ENCODE measurements around the gene FAM124B.
A peak's percentile ranks its signal among the peaks of the same experiment; 100 is the strongest.

Gene FAM124B

GRCh38 chr2:224444783-224445182 is 42.9 kb upstream of the FAM124B start:
- H3K9me3 ChIP-seq (ENCODE audit: low read length): no peaks in the 10 kb centered on the region
- TF ChIP-seq EZH2 (IDR thresholded peaks at IDR 0.05; ENCODE audit: borderline replicate concordance, low read length) (no peak), CTCF (IDR thresholded peaks at IDR 0.05; ENCODE audit: low read length) (no peak)
- H3K79me2 ChIP-seq (ENCODE audit: insufficient read depth, low read length): no peaks in the 10 kb centered on the region
- H3K27ac ChIP-seq (ENCODE audit: low read depth, low read length, poor library complexity, severe bottlenecking): no peak overlapping the region
- no peak overlapping the region for H2AFZ ChIP-seq (ENCODE audit: low read length)
- H3K4me1 ChIP-seq (ENCODE audit: insufficient read depth, low read length, severe bottlenecking): peaks cover 12% of the 10 kb centered on the region
- H3K36me3 ChIP-seq (ENCODE audit: insufficient read depth, low read length): no peaks in the 10 kb centered on the region
- H4K20me1 ChIP-seq (ENCODE audit: insufficient read depth, low read length): no peaks in the 10 kb centered on the region
- no peak overlapping the region for H3K9ac ChIP-seq (ENCODE audit: low read length)
- no peaks in the 10 kb centered on the region for H3K9me2 ChIP-seq (ENCODE audit: low read depth, low read length)
- H3K4me3 ChIP-seq (ENCODE audit: low read depth, low read length, poor library complexity, severe bottlenecking): no peak overlapping the region
- H3K27me3 ChIP-seq (ENCODE audit: insufficient read depth, low read length): peaks cover 7% of the 10 kb centered on the region; the same call in 1 of the 2 replicates
- H3K4me2 ChIP-seq (ENCODE audit: low read length): no peak overlapping the region
- H3F3A ChIP-seq (ENCODE audit: insufficient read depth, low read length): no peaks in the 10 kb centered on the region

- TF ChIP-seq EZH2 (IDR thresholded peaks at IDR 0.05; ENCODE audit: borderline replicate concordance, low read length): no peak
These were observed 42.1 kb upstream of the FAM124B start for GRCh38 chr2:224444021-224444420.

GRCh38 chr2:224442071-224442967 is 40.4 kb upstream of the FAM124B start:
- TF ChIP-seq EZH2 (IDR thresholded peaks at IDR 0.05; ENCODE audit: borderline replicate concordance, low read length) (no peak), CTCF (IDR thresholded peaks at IDR 0.05; ENCODE audit: low read length) (no peak)
- Histone ChIP-seq H3K9ac (ENCODE audit: low read length) (peak overlapping the region; percentile 11; the same call in 1 of the 2 replicates), H3K9me3 (ENCODE audit: low read length) (no peaks in the 10 kb centered on the region), H3K9me2 (ENCODE audit: low read depth, low read length) (no peaks in the 10 kb centered on the region), H3K4me3 (ENCODE audit: low read depth, low read length, poor library complexity, severe bottlenecking) (peak overlapping the region; percentile 55), H3F3A (ENCODE audit: insufficient read depth, low read length) (no peaks in the 10 kb centered on the region), H3K36me3 (ENCODE audit: insufficient read depth, low read length) (no peaks in the 10 kb centered on the region), H3K79me2 (ENCODE audit: insufficient read depth, low read length) (no peaks in the 10 kb centered on the region), H3K27ac (ENCODE audit: low read depth, low read length, poor library complexity, severe bottlenecking) (no peak overlapping the region), H3K4me1 (ENCODE audit: insufficient read depth, low read length, severe bottlenecking) (peaks cover 12% of the 10 kb centered on the region), H4K20me1 (ENCODE audit: insufficient read depth, low read length) (no peaks in the 10 kb centered on the region), H3K4me2 (ENCODE audit: low read length) (peak overlapping the region; percentile 69), H3K27me3 (ENCODE audit: insufficient read depth, low read length) (peaks cover 7% of the 10 kb centered on the region; the same call in 1 of the 2 replicates), H2AFZ (ENCODE audit: low read length) (no peak overlapping the region)

More at GRCh38 chr2:224444021-224444420, 42.1 kb upstream of the FAM124B start:
- Histone ChIP-seq H2AFZ (ENCODE audit: low read length) (no peak overlapping the region), H3F3A (ENCODE audit: insufficient read depth, low read length) (no peaks in the 10 kb centered on the region), H3K4me1 (ENCODE audit: insufficient read depth, low read length, severe bottlenecking) (peaks cover 12% of the 10 kb centered on the region), H3K27ac (ENCODE audit: low read depth, low read length, poor library complexity, severe bottlenecking) (no peak overlapping the region), H3K4me3 (ENCODE audit: low read depth, low read length, poor library complexity, severe bottlenecking) (no peak overlapping the region), H3K79me2 (ENCODE audit: insufficient read depth, low read length) (no peaks in the 10 kb centered on the region), H3K9me3 (ENCODE audit: low read length) (no peaks in the 10 kb centered on the region), H3K9ac (ENCODE audit: low read length) (no peak overlapping the region), H3K36me3 (ENCODE audit: insufficient read depth, low read length) (no peaks in the 10 kb centered on the region), H3K27me3 (ENCODE audit: insufficient read depth, low read length) (peaks cover 7% of the 10 kb centered on the region; the same call in 1 of the 2 replicates), H3K4me2 (ENCODE audit: low read length) (no peak overlapping the region), H3K9me2 (ENCODE audit: low read depth, low read length) (no peaks in the 10 kb centered on the region), H4K20me1 (ENCODE audit: insufficient read depth, low read length) (no peaks in the 10 kb centered on the region)

Data from OCI-LY1 (cell line).